Smooth muscle cell (in vitro differentiated cells): ENCODE data around the gene SLCO1A2. TPM values are rescaled to one million over a fixed set of nuclear protein-coding genes. Genes with fewer than 3 reads are reported as not detected.

ENCODE experiments used
- DNase-seq: peaks from one replicate; lab custom pipeline; 2025; ENCODE audit not compliant: unreplicated experiment; lab: John Stamatoyannopoulos, UW
- H2AFZ ChIP-seq: fragments of 200-600 bp; sonication (generic); 2 replicates; pipeline ENCODE4 v1.6.0; 2016; ENCODE audit warnings: antibody characterized with exemption, low read depth, mild to moderate bottlenecking
- H3F3A ChIP-seq: fragments of 200-600 bp; sonication (generic); 2 replicates; pipeline ENCODE4 v1.6.0; 2017; ENCODE audit warnings: antibody characterized with exemption, low read depth
- H3K27ac ChIP-seq: fragments of 200-600 bp; sonication (generic); 2 replicates; pipeline ENCODE4 v1.5.1; 2016; ENCODE audit warnings: low read depth, mild to moderate bottlenecking
- H3K27me3 ChIP-seq: fragments of 200-600 bp; sonication (generic); 2 replicates; pipeline ENCODE4 v1.6.1; 2016; ENCODE audit warnings: low read depth, mild to moderate bottlenecking
- H3K36me3 ChIP-seq: fragments of 200-600 bp; sonication (generic); 2 replicates; pipeline ENCODE4 v1.5.1; 2016; ENCODE audit warnings: low read depth
- H3K4me1 ChIP-seq: fragments of 200-600 bp; sonication (generic); 2 replicates; pipeline ENCODE4 v1.5.1; 2016; ENCODE audit warnings: low read depth
- H3K4me2 ChIP-seq: fragments of 200-600 bp; sonication (generic); 2 replicates; pipeline ENCODE4 v1.6.0; 2016; ENCODE audit warnings: mild to moderate bottlenecking
- H3K4me3 ChIP-seq: fragments of 200-600 bp; sonication (generic); 2 replicates; pipeline ENCODE4 v1.5.1; 2016; ENCODE audit warnings: mild to moderate bottlenecking
- H3K79me2 ChIP-seq: fragments of 200-600 bp; sonication (generic); 2 replicates; pipeline ENCODE4 v1.6.0; 2016; ENCODE audit warnings: low read depth, mild to moderate bottlenecking
- H3K9ac ChIP-seq: fragments of 200-600 bp; sonication (generic); 2 replicates; pipeline ENCODE4 v1.6.0; 2016; ENCODE audit warnings: low read depth
- H3K9me3 ChIP-seq: fragments of 200-600 bp; sonication (generic); replicated peaks from 2 replicates; pipeline ENCODE4 v1.5.1; 2016; ENCODE audit warnings: low read depth
- H4K20me1 ChIP-seq: fragments of 200-600 bp; sonication (generic); 2 replicates; pipeline ENCODE4 v1.6.0; 2016; ENCODE audit warnings: low read depth
- WGBS: methylation state at CpG from one replicate; pipeline ENCODE4 v1.1.7; 2016; ENCODE audit warnings: low lambda C conversion rate; 5-methylcytosine and 5-hydroxymethylcytosine counted together
- polyA plus RNA-seq: library from polyadenylated mRNA; unstranded; fragments of >200 nt; fragmentation: Nextera tagmentation; extraction: Ambion mirVana; gene quantifications from 2 replicates; pipeline ENCODE4 v1.2.1, GENCODE V29; 2016
- total RNA-seq: library from RNA; depleted of rRNA; stranded (reverse); fragments of >200 nt; gene quantifications from 2 replicates; pipeline ENCODE4 v1.2.3, GENCODE V29; 2014
- TF ChIP-seq, protein P1 (sequence below): fragments of 200-600 bp; sonication (generic); IDR thresholded peaks from 2 replicates; pipeline ENCODE4 v1.5.1; 2017; ENCODE audit warnings: borderline replicate concordance, mild to moderate bottlenecking, antibody characterized with exemption; ENCODE audit not compliant: insufficient read depth, poor library complexity, severe bottlenecking

The SLCO1A2 gene
- total and polyA plus RNA-seq, 2 experiments from 2014 or later = 1.8 to 2.4 TPM

DNA sequence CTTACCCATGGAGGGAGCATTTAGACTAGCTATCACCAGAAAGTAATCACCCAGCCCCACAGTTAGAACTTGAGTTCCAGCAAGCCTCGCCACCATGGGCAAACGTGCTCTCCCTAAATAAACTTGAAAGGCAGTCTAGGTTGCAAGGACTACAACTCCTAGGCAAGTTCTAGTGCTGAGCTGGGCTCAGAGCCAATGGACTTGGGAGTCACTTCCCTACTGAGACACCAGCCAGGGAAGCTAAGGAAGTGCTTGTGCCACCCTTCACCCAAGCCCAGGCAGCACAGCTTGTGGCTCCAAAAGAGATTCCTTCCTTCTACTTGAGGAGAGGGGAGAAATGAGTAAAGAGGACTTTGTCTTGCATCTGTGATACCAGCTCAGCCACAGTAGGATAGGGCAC, 57.9 kb downstream of the SLCO1A2 start:
- Histone ChIP-seq H3F3A (no peaks in the 10 kb centered on the region), H3K27me3 (no peaks in the 10 kb centered on the region), H3K79me2 (no peaks in the 10 kb centered on the region), H3K27ac (no peak overlapping the region), H3K36me3 (no peaks in the 10 kb centered on the region), H3K4me2 (no peak overlapping the region), H3K4me3 (no peak overlapping the region), H4K20me1 (no peaks in the 10 kb centered on the region), H3K9me3 (no peaks in the 10 kb centered on the region), H3K4me1 (no peaks in the 10 kb centered on the region), H2AFZ (no peak overlapping the region), H3K9ac (no peak overlapping the region)
- TF ChIP-seq, protein P1, sequence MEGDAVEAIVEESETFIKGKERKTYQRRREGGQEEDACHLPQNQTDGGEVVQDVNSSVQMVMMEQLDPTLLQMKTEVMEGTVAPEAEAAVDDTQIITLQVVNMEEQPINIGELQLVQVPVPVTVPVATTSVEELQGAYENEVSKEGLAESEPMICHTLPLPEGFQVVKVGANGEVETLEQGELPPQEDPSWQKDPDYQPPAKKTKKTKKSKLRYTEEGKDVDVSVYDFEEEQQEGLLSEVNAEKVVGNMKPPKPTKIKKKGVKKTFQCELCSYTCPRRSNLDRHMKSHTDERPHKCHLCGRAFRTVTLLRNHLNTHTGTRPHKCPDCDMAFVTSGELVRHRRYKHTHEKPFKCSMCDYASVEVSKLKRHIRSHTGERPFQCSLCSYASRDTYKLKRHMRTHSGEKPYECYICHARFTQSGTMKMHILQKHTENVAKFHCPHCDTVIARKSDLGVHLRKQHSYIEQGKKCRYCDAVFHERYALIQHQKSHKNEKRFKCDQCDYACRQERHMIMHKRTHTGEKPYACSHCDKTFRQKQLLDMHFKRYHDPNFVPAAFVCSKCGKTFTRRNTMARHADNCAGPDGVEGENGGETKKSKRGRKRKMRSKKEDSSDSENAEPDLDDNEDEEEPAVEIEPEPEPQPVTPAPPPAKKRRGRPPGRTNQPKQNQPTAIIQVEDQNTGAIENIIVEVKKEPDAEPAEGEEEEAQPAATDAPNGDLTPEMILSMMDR = no peak
- 93% methylated on average over 2 of the region's 2 CpGs for WGBS
- DNase-seq = no peak

DNA sequence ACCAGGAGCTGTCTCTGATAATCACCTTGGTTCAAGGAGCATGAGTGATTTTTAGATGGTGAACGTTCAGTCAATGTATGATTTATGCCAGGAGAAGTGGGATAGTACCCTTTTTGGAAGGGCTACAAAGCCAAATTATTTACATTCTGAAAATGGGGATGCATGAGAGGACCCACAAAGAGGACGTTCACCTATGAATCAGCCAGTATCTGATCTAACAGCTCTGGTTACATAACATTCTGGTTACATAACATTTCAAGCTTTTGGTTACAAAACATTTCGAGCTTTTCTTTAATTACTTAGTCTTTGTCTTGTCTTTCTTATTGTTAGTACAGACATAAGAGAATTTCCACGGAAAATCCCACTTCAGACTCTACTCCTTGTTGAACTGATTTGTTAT, 68.8 kb downstream of the SLCO1A2 start:
- WGBS = 73% methylated on average over 4 of the region's 4 CpGs
- Histone ChIP-seq H3K4me2 (no peak overlapping the region), H4K20me1 (no peaks in the 10 kb centered on the region), H3K4me3 (no peak overlapping the region), H3K36me3 (no peaks in the 10 kb centered on the region), H2AFZ (no peak overlapping the region), H3K4me1 (no peaks in the 10 kb centered on the region), H3F3A (no peaks in the 10 kb centered on the region), H3K79me2 (no peaks in the 10 kb centered on the region), H3K9me3 (no peaks in the 10 kb centered on the region), H3K9ac (no peak overlapping the region), H3K27ac (no peak overlapping the region), H3K27me3 (no peaks in the 10 kb centered on the region)
- no peak for DNase-seq
- TF ChIP-seq, protein P1 = no peak

DNA sequence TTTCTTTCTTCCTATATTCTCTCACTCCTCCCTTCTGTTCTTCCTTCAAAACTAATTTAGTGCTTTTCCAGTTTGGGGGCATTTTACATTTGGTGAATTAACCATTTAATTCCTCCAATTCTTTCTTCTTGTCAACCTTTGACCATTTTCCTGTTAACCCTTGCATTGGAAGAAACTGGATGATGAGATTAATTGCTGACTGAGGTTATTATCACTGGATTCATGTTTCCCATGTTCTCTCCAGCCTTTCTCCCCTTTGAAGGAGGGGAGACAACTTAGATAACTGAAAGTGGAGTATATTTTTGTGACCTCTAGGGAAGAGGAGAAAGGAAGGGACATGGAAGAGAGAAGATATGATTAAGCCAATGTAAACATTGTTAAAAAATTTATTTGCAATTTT, 70.5 kb downstream of the SLCO1A2 start:
- no peaks in the 10 kb centered on the region for H4K20me1 ChIP-seq
- no peaks in the 10 kb centered on the region for H3K27me3 ChIP-seq
- H3K4me1 ChIP-seq = no peaks in the 10 kb centered on the region
- H3K9ac ChIP-seq = no peak overlapping the region
- H3K4me2 ChIP-seq = no peak overlapping the region
- H3K4me3 ChIP-seq = no peak overlapping the region
- no peaks in the 10 kb centered on the region for H3F3A ChIP-seq
- no peak overlapping the region for H2AFZ ChIP-seq
- H3K79me2 ChIP-seq = no peaks in the 10 kb centered on the region
- TF ChIP-seq, protein P1 = no peak
- no peaks in the 10 kb centered on the region for H3K36me3 ChIP-seq
- H3K27ac ChIP-seq = no peak overlapping the region
- no peak for DNase-seq
- no peaks in the 10 kb centered on the region for H3K9me3 ChIP-seq

DNA sequence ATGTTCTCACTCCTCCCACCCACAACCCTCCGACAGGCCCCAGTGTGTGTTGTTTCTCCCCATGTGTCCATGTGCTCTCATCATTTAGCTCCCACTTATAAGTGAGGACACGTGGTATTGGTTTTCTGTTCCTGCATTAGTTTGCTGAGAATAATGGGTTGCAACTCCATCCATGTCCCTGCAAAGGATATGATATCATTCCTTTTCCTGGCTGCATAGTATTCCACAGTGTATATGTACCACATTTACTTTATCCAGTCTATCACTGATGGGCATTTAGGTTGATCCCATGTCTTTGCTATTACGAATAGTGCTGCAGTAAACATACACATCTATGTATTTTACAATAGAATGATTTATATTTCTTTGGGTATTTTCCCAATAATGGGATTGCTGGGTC, 77.5 kb downstream of the SLCO1A2 start:
- no peak overlapping the region for H2AFZ ChIP-seq
- TF ChIP-seq, protein P1 = no peak
- H3K79me2 ChIP-seq = no peaks in the 10 kb centered on the region
- H3K36me3 ChIP-seq = no peaks in the 10 kb centered on the region
- no peaks in the 10 kb centered on the region for H3K27me3 ChIP-seq
- 81% methylated on average over 3 of the region's 3 CpGs for WGBS
- H3K27ac ChIP-seq = no peak overlapping the region
- DNase-seq = no peak
- no peak overlapping the region for H3K9ac ChIP-seq
- no peak overlapping the region for H3K4me3 ChIP-seq
- no peaks in the 10 kb centered on the region for H4K20me1 ChIP-seq
- no peaks in the 10 kb centered on the region for H3K9me3 ChIP-seq
- no peaks in the 10 kb centered on the region for H3F3A ChIP-seq
- H3K4me1 ChIP-seq = no peaks in the 10 kb centered on the region
- H3K4me2 ChIP-seq = no peak overlapping the region
